ENCODE measurements around the gene SRPK1. TPM values are rescaled to one million over a fixed set of nuclear protein-coding genes. Genes with fewer than 3 reads are reported as not detected.

SRPK1 gene
- total RNA-seq (2022; extraction: Qiagen RNA extraction; ENCODE audit: low read depth): 31.0 to 43.0 TPM (median 38.3 TPM) in 5 replicates

DNA sequence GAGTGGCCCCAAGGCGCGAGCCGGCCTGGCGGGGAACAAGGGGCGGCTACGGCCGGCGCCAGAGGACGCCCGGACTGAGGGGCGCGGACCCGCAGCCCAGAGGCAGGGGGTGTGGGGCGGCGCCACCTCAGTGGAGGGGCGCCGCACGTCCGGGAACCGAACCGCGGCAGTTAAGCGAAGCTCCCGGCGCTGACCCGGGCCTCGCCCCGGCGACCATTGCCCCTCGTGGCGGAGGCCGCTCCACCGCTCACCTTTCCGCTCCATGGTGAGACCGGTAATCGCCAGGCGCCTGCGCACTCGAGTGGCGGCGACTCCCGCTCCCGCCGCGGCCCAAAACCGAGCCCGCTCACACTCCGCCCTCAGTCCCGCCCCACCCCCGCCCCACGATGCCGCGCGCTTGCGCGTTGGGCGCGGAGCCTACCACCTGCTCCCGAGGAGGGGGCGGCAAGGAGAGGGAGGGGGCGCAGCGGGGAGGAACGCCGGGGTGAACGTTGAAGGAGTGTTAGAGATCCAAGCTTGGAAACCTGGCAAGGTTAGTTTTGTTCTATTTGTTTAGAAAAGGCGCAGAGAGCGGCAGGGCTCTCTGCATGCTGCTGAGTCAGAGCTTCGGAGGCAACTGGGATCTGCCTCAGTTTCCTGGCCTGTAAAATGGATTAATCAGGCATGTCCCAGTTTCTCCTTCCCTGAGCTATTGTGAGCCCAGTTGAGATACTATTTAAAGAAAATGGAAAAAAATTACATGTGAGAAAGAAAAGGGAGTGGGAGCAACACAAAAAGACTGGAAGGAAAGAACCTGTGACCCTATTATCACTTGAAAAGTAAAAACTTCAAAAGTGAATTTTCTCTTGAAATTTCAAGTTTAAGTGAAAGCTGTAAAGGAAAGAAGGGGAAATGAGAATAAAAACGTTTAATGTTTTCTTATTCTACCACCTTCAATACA lies at the start of gene SRPK1:
SRPK1 (minus strand) TSS at position 306 of the 940 bp plus-strand sequence; CDS start at position 264, 42 bp downstream.

DNA sequence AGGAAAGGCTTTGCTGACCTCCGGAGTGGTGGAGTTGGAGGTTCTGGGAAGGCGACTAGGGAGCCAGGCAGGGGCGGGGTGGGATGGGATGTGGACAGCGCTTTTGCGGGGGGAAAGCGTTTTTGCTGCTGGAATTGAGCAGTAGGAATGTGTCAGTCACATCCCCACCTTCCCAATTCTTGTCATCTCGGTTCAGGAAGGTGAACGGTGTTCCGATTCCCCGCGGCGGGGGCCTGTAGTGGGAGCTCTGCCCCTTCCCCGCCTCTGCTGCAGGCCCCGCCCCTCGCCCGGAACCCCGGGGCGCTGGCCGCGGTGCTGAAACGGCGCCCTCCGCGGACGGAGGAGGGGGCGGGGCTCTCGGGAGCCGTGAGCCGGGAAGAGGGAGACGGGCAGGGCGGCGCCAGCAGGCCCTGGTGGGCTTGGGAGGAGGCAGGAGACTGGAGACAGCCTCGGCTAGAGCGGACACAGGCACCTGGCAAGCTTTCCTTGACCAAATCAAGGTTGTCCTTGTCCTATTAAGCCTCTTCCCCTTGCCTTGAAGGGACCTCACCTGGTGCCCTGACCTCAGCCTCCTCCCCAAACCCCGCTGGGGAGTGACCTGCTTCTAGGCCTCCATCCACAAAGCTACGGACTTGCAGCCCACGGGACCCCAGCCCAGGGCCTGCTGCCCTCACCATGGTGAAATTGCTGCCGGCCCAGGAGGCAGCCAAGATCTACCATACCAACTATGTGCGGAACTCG lies 115.7 kb downstream of the SRPK1 start, which contains the start of gene LHFPL5:
LHFPL5 (plus strand) TSS at position 357 of the 741 bp plus-strand sequence; CDS start at position 676, 319 bp downstream.

Other genes with a start within 250 kb of the SRPK1 start
- 9.2 to 11.2 TPM (median 10.6 TPM) in 5 replicates for gene FKBP5, start 232.2 kb downstream of the SRPK1 start, total RNA-seq (2022; extraction: Qiagen RNA extraction; ENCODE audit: low read depth)
- gene ARMC12, start 184.1 kb downstream of the SRPK1 start, total RNA-seq (2022; extraction: Qiagen RNA extraction; ENCODE audit: low read depth): 0.18 to 0.40 TPM (median 0.24 TPM) in 5 replicates
- gene CLPSL2, start 144.5 kb downstream of the SRPK1 start, total RNA-seq (2022; extraction: Qiagen RNA extraction; ENCODE audit: low read depth): 0.38 to 0.76 TPM (median 0.57 TPM) in 4 of 5 replicates, not detected in the other
- gene CLPSL1, start 140.1 kb downstream of the SRPK1 start, total RNA-seq (2022; extraction: Qiagen RNA extraction; ENCODE audit: low read depth): not detected in 5 replicates
- gene CLPS, start 123.8 kb downstream of the SRPK1 start, total RNA-seq (2022; extraction: Qiagen RNA extraction; ENCODE audit: low read depth): not detected in 5 replicates
- gene LHFPL5, start 115.7 kb downstream of the SRPK1 start, total RNA-seq (2022; extraction: Qiagen RNA extraction; ENCODE audit: low read depth): 0.11 to 0.34 TPM (median 0.16 TPM) in 4 of 5 replicates, not detected in the other
- not detected in 5 replicates for gene SLC26A8, start 103.5 kb upstream of the SRPK1 start, total RNA-seq (2022; extraction: Qiagen RNA extraction; ENCODE audit: low read depth)
- 21.4 to 29.0 TPM (median 26.0 TPM) in 5 replicates for gene MAPK14, start 106.7 kb upstream of the SRPK1 start, total RNA-seq (2022; extraction: Qiagen RNA extraction; ENCODE audit: low read depth)
- gene MAPK13, start 209.4 kb upstream of the SRPK1 start, total RNA-seq (2022; extraction: Qiagen RNA extraction; ENCODE audit: low read depth): 0.71 to 1.5 TPM (median 0.93 TPM) in 5 replicates